GM12873 (cell line): ENCODE results near the gene NAPEPLD.

ENCODE experiments used
- CTCF ChIP-seq: IDR thresholded peaks from 2 replicates; pipeline ENCODE4 v1.5.1; 2012; ENCODE audit warnings: low read depth, mild to moderate bottlenecking, moderate library complexity, low read length, control low read depth; ENCODE audit not compliant: insufficient read depth; ENCODE audit errors: missing control alignments

The NAPEPLD gene

GRCh38 chr7:103080923-103081322 is 68.0 kb downstream of the NAPEPLD start:
- TF ChIP-seq CTCF, result no peak

DNA sequence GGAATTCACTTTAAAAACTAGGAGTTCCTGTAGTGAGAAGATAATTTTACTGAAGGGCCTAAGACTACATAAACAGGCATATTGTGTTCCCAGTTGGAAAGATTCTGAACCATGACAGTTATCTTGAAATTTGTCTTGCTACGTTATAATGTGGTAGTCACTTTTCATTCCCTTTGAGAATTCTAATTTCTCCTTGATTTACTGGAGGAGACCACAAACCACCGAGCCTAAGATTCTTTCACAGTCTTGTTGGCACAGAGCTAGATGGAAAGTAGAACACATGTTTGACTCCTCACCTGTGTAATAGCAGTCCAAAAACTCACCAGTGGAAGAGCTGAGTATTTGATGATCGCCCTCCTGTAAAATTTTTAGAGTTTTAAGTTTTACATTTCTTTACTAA is 69.1 kb downstream of the NAPEPLD start:
- TF ChIP-seq CTCF, result no peak

GRCh38 chr7:103077318-103077717 is 71.6 kb downstream of the NAPEPLD start:
- TF ChIP-seq CTCF, result no peak

DNA sequence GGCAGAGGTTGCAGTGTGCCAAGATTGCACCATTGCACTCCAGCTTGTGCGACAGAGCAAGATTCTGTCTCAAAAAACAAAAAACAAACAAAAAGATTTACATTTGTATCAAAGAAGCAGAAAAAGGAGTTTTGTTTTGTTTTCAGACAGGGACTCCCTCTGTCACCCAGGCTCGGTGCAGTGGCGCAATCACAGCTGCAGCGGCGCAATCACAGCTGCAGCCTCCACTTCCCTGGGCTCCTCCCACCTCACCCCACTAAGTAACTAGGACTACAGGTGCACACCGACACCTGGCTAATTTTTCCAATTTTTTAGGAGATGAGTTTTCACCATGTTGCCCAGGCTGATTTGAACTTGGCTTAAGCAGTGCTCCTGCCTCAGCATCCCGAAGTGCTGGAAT is 72.1 kb downstream of the NAPEPLD start:
- TF ChIP-seq CTCF, result no peak

GRCh38 chr7:103075337-103075918 is 73.5 kb downstream of the NAPEPLD start:
- no peak for TF ChIP-seq CTCF

DNA sequence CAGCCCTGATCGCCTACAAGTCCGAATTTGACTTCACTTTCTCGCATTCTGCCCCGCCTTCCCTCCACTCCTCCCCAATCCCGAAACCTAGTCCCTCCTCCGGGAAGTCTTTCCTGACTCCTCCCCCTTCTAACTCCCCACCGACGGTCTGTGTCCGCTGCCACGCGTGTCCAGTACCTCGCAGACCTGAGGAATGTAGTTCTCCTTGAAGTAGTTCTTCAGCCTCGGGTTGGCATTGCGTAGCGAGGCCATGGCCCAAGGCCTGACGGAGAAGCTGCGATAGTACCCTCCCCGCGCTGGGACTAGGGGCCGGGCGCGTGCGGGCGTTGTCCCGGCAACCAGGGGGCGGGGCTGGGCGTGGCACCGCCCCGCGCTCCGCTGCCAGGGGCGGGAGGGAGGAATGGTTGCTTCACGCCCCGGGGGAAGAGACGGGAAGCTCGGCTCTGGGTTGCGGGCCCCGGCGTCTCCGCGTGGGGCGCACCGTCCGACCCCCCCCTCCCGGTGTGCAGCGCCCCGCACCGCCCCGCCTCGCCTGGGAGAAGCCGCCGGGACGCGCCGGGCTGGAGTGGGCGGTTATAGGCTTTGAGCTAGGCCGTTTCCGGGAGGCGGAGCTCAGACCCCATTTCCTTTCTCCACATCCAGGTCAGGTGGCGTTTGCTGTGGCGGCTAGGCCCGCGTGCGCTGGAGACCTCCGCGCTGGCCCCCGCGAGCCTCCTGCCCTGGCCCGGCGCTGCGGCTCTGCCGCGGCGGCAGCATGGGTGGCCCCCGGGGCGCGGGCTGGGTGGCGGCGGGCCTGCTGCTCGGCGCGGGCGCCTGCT is 74.2 kb downstream of the NAPEPLD start, which contains the start of the genes ARMC10 and FBXL13:
ARMC10 (plus strand) TSS at position 622 of the 818 bp plus-strand sequence; CDS start at position 755, 133 bp downstream.
FBXL13 (minus strand) TSS at position 278 of the 818 bp plus-strand sequence.
- TF ChIP-seq CTCF, result peak; percentile 6

DNA sequence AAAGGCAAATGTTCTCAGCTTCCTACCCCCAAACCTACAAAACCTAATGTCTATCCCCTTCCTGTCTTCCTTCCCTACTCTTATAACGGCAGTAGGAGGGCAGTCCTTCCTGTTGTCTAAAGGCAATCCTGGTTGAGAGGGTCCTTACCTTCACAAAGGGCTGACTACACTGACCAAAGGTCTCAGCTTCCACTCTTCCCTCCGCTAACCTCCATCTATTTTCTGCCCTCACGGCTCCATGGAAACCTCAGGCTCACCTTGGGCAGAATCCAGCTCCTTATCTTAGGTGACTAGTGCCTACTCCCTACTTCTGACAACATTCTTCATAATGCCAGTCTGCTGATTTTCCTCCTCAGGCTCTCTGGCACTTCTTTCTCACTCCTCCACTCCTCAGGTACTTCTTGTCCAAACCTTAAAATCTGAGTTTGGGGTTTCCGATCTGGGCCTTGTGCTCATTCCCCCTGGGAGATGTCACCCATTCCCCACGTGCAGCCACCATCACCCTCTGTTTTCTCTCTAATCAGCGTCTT is 74.8 kb downstream of the NAPEPLD start:
- no peak for TF ChIP-seq CTCF
